MM.1S (cell line): ENCODE results near the gene PLK5.

Experiments used
- DNase-seq: peaks from one replicate; pipeline ENCODE4 v3.0.0-alpha.2; 2015
- H2AFZ ChIP-seq: fragments of 300-600 bp; sonication (generic); 2 replicates; pipeline ENCODE4 v1.6.0; 2016; ENCODE audit warnings: antibody characterized with exemption, low read length
- H3F3A ChIP-seq: fragments of 300-600 bp; sonication (generic); 2 replicates; pipeline ENCODE4 v1.6.1; 2016; ENCODE audit warnings: mild to moderate bottlenecking, antibody characterized with exemption, low read length, moderate library complexity, mixed read lengths; ENCODE audit not compliant: insufficient read depth
- H3K27ac ChIP-seq: fragments of 300-600 bp; sonication (generic); 2 replicates; pipeline ENCODE4 v1.5.1; 2016; ENCODE audit warnings: mild to moderate bottlenecking, low read length
- H3K27me3 ChIP-seq: fragments of 300-600 bp; sonication (generic); replicated peaks from 2 replicates; pipeline ENCODE4 v1.6.0; 2016; ENCODE audit warnings: low read length; ENCODE audit not compliant: insufficient read depth
- H3K36me3 ChIP-seq: fragments of 300-600 bp; sonication (generic); replicated peaks from 2 replicates; pipeline ENCODE4 v1.6.1; 2016; ENCODE audit warnings: mild to moderate bottlenecking, low read length, mixed read lengths; ENCODE audit not compliant: insufficient read depth
- H3K4me1 ChIP-seq: fragments of 300-600 bp; sonication (generic); 2 replicates; pipeline ENCODE4 v1.6.1; 2016; ENCODE audit warnings: low read length, mixed read lengths
- H3K4me2 ChIP-seq: fragments of 300-600 bp; sonication (generic); 2 replicates; pipeline ENCODE4 v1.6.0; 2016; ENCODE audit warnings: low read depth, low read length
- H3K4me3 ChIP-seq: fragments of 300-600 bp; sonication (generic); 2 replicates; pipeline ENCODE4 v1.5.1; 2016; ENCODE audit warnings: low read length, mixed read lengths
- H3K79me2 ChIP-seq: fragments of 300-600 bp; sonication (generic); 2 replicates; pipeline ENCODE4 v1.6.1; 2016; ENCODE audit warnings: mixed run types, low read length, mixed read lengths
- H3K9ac ChIP-seq: fragments of 300-600 bp; sonication (generic); 2 replicates; pipeline ENCODE4 v1.6.1; 2016; ENCODE audit warnings: low read length, mixed read lengths
- H3K9me2 ChIP-seq: fragments of 300-600 bp; sonication (generic); replicated peaks from 2 replicates; pipeline ENCODE4 v1.6.1; 2016; ENCODE audit warnings: mild to moderate bottlenecking, low read length, mixed read lengths; ENCODE audit not compliant: insufficient read depth
- H3K9me3 ChIP-seq: fragments of 300-600 bp; sonication (generic); replicated peaks from 2 replicates; pipeline ENCODE4 v1.6.1; 2016; ENCODE audit warnings: mild to moderate bottlenecking, low read length, mixed read lengths; ENCODE audit not compliant: insufficient read depth
- H4K20me1 ChIP-seq: fragments of 300-600 bp; sonication (generic); 2 replicates; pipeline ENCODE4 v1.6.1; 2016; ENCODE audit warnings: mild to moderate bottlenecking, low read length, moderate library complexity, mixed read lengths; ENCODE audit not compliant: insufficient read depth
- CTCF ChIP-seq: fragments of 300-600 bp; sonication (generic); IDR thresholded peaks from 2 replicates; pipeline ENCODE4 v1.5.1; 2016; ENCODE audit warnings: antibody characterized with exemption, low read length, mixed read lengths
- EZH2 ChIP-seq: fragments of 300-600 bp; sonication (generic); optimal IDR thresholded peaks from 2 replicates; pipeline ENCODE3; 2017; ENCODE audit warnings: low read depth, mild to moderate bottlenecking, antibody characterized with exemption, low read length, mixed read lengths
- EZH2phosphoT487 ChIP-seq: fragments of 300-600 bp; sonication (generic); IDR thresholded peaks from 2 replicates; pipeline ENCODE4 v1.6.1; 2018; ENCODE audit warnings: antibody characterized with exemption, low read length

The PLK5 gene

DNA sequence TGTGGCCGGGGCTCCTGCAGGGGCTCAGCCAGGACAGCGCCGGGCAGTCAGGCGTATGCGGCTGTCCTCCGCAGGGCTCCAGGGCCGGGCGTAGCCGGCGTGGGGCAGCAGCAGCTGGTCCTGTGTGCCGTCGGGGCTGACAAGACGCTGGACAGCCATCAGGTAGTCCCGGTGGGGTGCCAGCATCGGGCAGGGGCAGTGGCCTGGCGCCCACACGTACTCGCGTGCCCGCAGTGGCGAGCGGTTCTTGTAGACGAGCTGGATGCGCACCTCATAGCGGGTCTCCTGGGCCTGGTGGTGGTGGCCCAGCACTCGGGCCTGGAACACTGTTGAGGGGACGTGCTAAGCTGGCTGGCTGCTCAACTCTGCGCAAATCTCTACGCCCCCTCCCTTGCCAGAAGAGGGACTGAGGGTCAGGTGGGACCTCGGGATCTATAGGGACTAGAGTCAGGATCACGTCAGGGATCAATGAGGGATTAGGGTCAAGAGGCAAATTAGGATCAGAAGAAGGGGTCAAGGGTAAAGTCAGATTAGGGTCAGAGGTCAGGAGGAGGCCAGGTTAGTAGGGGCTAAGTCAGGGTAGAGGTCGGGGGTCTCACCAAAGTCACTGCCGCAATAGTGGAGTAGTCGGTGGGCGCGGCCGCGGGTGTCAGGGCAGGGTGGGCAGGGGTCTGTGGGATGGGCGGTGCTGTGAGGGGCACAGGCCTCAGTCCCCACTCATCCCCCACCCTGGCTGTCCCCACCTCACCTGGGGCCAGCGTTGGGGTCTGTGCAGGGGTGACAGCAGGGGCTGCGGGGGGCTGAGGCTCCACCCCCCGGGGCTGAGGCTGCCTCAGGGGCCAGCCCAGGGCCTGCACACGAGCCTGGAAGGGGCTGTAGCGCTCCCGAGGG lies 17.6 kb upstream of the PLK5 start:
- H3K9me2 ChIP-seq: no peaks in the 10 kb centered on the region
- no peaks in the 10 kb centered on the region for H3K36me3 ChIP-seq
- no peak overlapping the region for H3K9ac ChIP-seq
- H2AFZ ChIP-seq: no peak overlapping the region
- H3K79me2 ChIP-seq: no peaks in the 10 kb centered on the region
- H3K27ac ChIP-seq: no peak overlapping the region
- TF ChIP-seq EZH2 (no peak), EZH2phosphoT487 (no peak), CTCF (no peak)
- H3K9me3 ChIP-seq: no peaks in the 10 kb centered on the region
- DNase-seq: no peak
- H3F3A ChIP-seq: no peaks in the 10 kb centered on the region
- H4K20me1 ChIP-seq: no peaks in the 10 kb centered on the region
- no peak overlapping the region for H3K4me2 ChIP-seq
- H3K4me1 ChIP-seq: no peaks in the 10 kb centered on the region
- H3K27me3 ChIP-seq: peaks cover 78% of the 10 kb centered on the region
- H3K4me3 ChIP-seq: no peak overlapping the region

GRCh38 chr19:1507192-1507660 lies 16.7 kb upstream of the PLK5 start:
- peak overlapping the region; percentile 71; the same call in 1 of the 2 replicates for H3K4me2 ChIP-seq
- no peaks in the 10 kb centered on the region for H3K4me1 ChIP-seq
- H3K9ac ChIP-seq: no peak overlapping the region
- no peak overlapping the region for H3K27ac ChIP-seq
- no peaks in the 10 kb centered on the region for H3K36me3 ChIP-seq
- no peaks in the 10 kb centered on the region for H3F3A ChIP-seq
- no peak overlapping the region for H2AFZ ChIP-seq
- no peak overlapping the region for H3K4me3 ChIP-seq
- no peak for DNase-seq
- no peaks in the 10 kb centered on the region for H3K9me3 ChIP-seq
- TF ChIP-seq EZH2 (no peak), EZH2phosphoT487 (no peak), CTCF (no peak)
- H3K79me2 ChIP-seq: no peaks in the 10 kb centered on the region
- H3K27me3 ChIP-seq: peaks cover 83% of the 10 kb centered on the region
- no peaks in the 10 kb centered on the region for H4K20me1 ChIP-seq
- H3K9me2 ChIP-seq: no peaks in the 10 kb centered on the region

GRCh38 chr19:1507763-1508506 lies 15.9 kb upstream of the PLK5 start:
- peak; percentile 73 for DNase-seq
- Histone ChIP-seq H3K9me2 (no peaks in the 10 kb centered on the region), H4K20me1 (no peaks in the 10 kb centered on the region), H3K9me3 (no peaks in the 10 kb centered on the region), H3K27me3 (peaks cover 81% of the 10 kb centered on the region), H3K4me1 (peaks cover 2% of the 10 kb centered on the region; the same call in 1 of the 2 replicates), H2AFZ (0 out of 2 replicates have a peak overlapping the region, but pooled peaks have one; percentile 65), H3K27ac (no peak overlapping the region), H3K4me3 (peak overlapping the region; percentile 37; the same call in 1 of the 2 replicates), H3K9ac (no peak overlapping the region), H3K36me3 (no peaks in the 10 kb centered on the region), H3K79me2 (no peaks in the 10 kb centered on the region), H3F3A (no peaks in the 10 kb centered on the region), H3K4me2 (peak overlapping the region; percentile 71)
- TF ChIP-seq CTCF (no peak), EZH2phosphoT487 (no peak), EZH2 (no peak)
